Glomerular visceral epithelial cell (primary cell): ENCODE measurements around the gene SLC19A1.
"Not testable (repeated sequence)": the region's sequence is repeated elsewhere in the genome, so short reads cannot be mapped to it uniquely, and the experiment has no call there.

Experiments
- DNase-seq: peaks from one replicate; pipeline ENCODE4 v3.0.0-alpha.2; 2016; ENCODE audit errors: extremely low spot score

SLC19A1 gene

GRCh38 chr21:45506241-45506817, 35.9 kb downstream of the SLC19A1 start:
- DNase-seq: no peak

- no peak for DNase-seq
These were observed 36.7 kb downstream of the SLC19A1 start for GRCh38 chr21:45505416-45506021.

- no peak for DNase-seq
These were observed 37.5 kb downstream of the SLC19A1 start for GRCh38 chr21:45504516-45505415.

GRCh38 chr21:45504021-45504515, 38.2 kb downstream of the SLC19A1 start:
- no peak for DNase-seq

DNA sequence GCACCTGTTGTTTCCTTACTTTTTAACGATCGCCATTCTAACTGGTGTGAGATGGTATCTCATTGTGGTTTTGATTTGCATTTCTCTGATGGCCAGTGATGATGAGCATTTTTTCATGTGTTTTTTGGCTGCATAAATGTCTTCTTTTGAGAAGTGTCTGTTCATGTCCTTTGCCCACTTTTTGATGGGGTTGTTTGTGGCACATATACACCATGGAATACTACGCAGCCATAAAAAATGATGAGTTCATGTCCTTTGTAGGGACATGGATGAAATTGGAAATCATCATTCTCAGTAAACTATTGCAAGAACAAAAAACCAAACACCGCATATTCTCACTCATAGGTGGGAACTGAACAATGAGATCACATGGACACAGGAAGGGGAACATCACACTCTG, 39.0 kb downstream of the SLC19A1 start:
- not testable (repeated sequence) for DNase-seq

- DNase-seq: no peak
These were observed 39.6 kb downstream of the SLC19A1 start for GRCh38 chr21:45502600-45502999.

GRCh38 chr21:45502006-45502345, 40.3 kb downstream of the SLC19A1 start:
- DNase-seq: no peak

DNA sequence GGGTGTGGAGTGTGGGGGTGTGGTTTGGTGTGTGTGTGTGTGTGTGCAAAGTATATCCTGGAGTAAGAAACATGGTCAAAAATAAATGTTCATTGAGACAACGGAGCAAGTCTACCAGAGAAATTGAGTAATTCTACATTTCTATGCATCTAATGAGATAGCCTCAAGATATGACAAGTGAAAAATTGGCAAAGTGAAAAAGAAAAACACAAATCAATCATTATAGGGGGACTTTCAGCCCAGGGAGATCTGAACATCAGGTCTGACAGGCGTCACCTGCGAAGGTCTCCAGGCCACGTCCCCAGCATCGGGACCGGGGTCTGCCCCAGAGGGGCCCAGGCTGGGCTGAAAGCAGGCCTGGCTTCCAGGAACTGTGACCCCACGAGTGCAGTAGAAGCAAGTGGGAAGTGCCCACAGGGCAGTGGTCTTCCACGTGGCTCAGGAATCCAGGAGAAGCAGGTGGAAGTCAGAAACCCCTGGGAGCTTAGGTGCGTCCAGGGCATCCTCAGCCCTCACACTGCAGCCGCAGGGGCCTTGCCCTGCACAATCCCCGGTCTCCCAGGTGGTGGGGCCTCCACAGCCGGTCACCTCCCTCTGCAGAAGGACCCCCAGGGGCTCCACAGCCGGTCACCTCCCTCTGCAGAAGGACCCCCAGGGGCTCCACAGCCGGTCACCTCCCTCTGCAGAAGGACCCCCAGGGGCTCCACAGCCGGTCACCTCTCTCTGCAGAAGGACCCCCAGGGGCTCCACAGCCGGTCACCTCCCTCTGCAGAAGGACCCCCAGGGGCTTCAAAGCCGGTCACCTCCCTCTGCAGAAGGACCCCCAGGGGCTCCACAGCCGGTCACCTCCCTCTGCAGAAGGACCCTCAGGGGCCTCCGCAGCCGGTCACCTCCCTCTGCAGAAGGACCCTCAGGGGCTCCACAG, 40.9 kb downstream of the SLC19A1 start:
- not testable (repeated sequence) for DNase-seq

DNA sequence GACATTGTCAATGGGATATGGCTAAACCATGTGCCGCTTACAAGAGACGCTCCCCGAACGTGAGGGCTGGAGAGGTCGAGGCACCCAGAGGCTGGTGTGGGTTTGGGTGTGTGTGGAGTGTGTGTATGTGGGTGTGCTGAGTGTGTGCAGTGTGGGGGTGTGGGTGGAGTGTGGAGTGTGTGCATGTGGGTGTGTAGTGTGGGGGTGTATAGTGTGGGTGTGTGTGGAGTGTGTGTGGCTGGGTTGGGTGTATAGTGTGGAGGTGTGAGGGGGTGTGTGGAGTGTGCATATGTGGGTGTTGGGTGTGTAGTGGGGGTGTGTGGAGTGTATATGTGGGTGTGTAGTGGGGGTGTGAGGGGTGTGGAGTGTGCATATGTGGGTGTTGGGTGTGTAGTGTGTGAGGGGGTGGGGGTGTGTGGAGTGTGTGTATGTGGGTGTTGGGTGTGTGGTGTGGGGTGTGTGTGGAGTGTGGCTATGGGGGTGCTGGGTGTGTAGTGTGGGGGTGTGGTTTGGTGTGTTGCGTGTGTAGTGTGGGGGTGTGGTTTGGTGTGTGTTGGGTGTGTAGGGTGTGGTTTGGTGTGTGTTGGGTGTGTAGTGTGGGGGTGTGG, 42.2 kb downstream of the SLC19A1 start:
- DNase-seq: no peak

- no peak for DNase-seq
These were observed 43.0 kb downstream of the SLC19A1 start for GRCh38 chr21:45499201-45499750.

DNA sequence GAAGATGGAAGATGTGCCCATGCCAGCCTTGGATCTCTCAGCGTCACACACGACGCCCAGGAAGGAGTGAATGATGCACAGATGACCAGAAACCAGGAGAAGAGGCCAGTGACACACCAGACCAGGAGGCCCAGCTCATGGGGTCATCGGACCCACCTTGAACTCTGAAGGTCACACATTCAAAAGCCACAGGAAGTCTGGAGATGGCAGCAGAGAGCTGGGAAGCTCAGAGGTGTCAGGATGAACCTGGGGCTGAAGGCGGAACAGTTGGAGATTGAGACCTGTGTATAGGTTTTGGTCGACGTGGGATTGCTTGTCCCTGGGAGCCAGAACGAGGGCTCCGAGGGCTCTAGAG, 43.6 kb downstream of the SLC19A1 start:
- DNase-seq: no peak

GRCh38 chr21:45497846-45498645, 44.2 kb downstream of the SLC19A1 start:
- no peak for DNase-seq

- no peak for DNase-seq
These were observed 45.0 kb downstream of the SLC19A1 start for GRCh38 chr21:45496968-45497845.

GRCh38 chr21:45496151-45496967, 45.9 kb downstream of the SLC19A1 start:
- DNase-seq: no peak

GRCh38 chr21:45494851-45495680, 47.2 kb downstream of the SLC19A1 start:
- no peak for DNase-seq

DNA sequence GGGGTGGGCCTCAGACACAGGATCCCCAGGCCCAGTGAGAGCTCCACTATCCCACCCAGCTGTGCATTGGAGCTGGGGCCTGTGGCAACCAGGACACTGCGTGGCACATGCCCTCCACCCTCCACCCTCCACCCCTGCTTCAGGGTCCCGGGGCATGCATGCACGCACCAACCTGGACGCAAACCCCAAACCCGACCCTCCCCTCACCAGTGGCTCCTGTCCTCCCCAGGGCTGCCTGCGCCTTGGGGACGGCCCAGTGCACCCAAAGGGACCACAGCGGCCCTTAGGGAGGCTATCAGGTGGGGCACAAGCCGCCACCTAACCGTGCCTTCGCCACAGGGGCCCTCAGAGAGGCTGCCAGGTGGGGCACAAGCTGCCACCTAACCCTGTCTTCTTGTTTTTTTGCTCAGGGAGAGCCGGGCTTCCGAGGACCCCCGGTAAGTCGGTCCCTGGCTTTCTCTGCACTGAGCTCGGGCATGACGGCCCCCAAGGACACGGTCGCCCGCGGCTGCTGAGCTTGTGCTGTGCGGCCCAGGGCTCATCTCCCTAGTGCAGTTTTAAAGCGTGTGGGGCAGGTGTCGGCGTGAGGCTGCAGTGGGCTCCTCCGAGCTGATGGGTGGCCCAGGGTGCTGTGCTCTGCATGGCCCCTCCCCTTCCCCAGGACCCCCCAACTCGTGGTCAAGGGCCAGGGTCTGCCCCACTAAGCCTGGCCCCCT, 47.9 kb downstream of the SLC19A1 start:
- DNase-seq: no peak
